T-cell (primary cell): ENCODE measurements around the gene PSMA8. TPM values are rescaled to one million over a fixed set of nuclear protein-coding genes. Genes with fewer than 3 reads are reported as not detected.

Source experiments
- ATAC-seq, 4 experiments: fragments of 200-7000 bp in 3 of 4; fragments of 150-1000 bp in 1 of 4; cut with Tn5 transposase; replicated peaks in 1 of 4; 1 replicate in 3 of 4; 2 replicates in 1 of 4; pipeline ENCODE4 v1.10.0; 2021; ENCODE audit warnings: moderate library complexity in 3 of 4, mild to moderate bottlenecking in 2 of 4, moderate number of reproducible peaks in 1 of 4
- CTCF ChIA-PET, 2 donors: fragments of 300-600 bp; sonication (Branson Sonifier 250); formaldehyde crosslinking; loops; one replicate each; lab custom pipeline; 2022; ENCODE audit warnings: antibody characterized with exemption in 2 of 2; lab: Charles Lee
- POLR2A ChIA-PET, 2 donors: fragments of 300-600 bp; sonication (Branson Sonifier 250); formaldehyde crosslinking; loops; one replicate each; lab custom pipeline; 2022; ENCODE audit warnings: antibody characterized with exemption in 2 of 2; lab: Charles Lee
- DNase-seq, 35 experiments: peaks; one replicate each; pipeline versions ENCODE4 v3.0.0 to v3.0.0-alpha.2; 2013 to 2023
- H3K27ac ChIP-seq: one replicate; pipeline ENCODE4 v1.5.1; 2013; ENCODE audit warnings: low read length
- H3K27me3 ChIP-seq, 2 experiments: replicated peaks in 1 of 2; 1 replicate in 1 of 2; 2 replicates in 1 of 2; pipeline versions ENCODE4 v1.6.1 to v1.7.0; 2013; ENCODE audit warnings: low read length in 1 of 2, mixed read lengths in 1 of 2; ENCODE audit not compliant: control insufficient read depth in 2 of 2, insufficient read depth in 2 of 2; ENCODE audit errors: extremely low read depth in 1 of 2
- H3K36me3 ChIP-seq, 2 donors: 1 replicate in 1 of 2; 2 replicates in 1 of 2; pipeline versions ENCODE4 v1.6.1 to v1.7.0; 2013; ENCODE audit warnings: low read length in 1 of 2; ENCODE audit not compliant: control insufficient read depth in 2 of 2, insufficient read depth in 1 of 2; ENCODE audit errors: extremely low read depth in 1 of 2
- H3K4me1 ChIP-seq, 2 experiments: 1 replicate in 1 of 2; 2 replicates in 1 of 2; pipeline versions ENCODE4 v1.6.1 to v1.7.0; 2013; ENCODE audit warnings: low read length in 2 of 2, mixed read lengths in 1 of 2; ENCODE audit not compliant: insufficient read depth in 2 of 2, control insufficient read depth in 1 of 2; ENCODE audit errors: extremely low read depth in 1 of 2
- H3K4me3 ChIP-seq, 2 donors: 1 replicate in 1 of 2; 2 replicates in 1 of 2; pipeline versions ENCODE4 v1.5.1 to v1.7.0; 2013; ENCODE audit warnings: mild to moderate bottlenecking in 2 of 2, low read length in 1 of 2, moderate library complexity in 1 of 2; ENCODE audit not compliant: control insufficient read depth in 1 of 2; ENCODE audit errors: extremely low read depth in 1 of 2
- H3K9me3 ChIP-seq: 2 replicates; pipeline ENCODE4 v1.7.0; 2013
- H3K27ac Mint-ChIP-seq, 2 donors: one replicate each; pipeline ENCODE4 v1.8.0; 2020 to 2021; ENCODE audit warnings: mild to moderate bottlenecking in 2 of 2, mixed read lengths in 2 of 2
- H3K27me3 Mint-ChIP-seq, 2 donors: one replicate each; pipeline ENCODE4 v1.8.0; 2021 to 2022; ENCODE audit warnings: mixed read lengths in 2 of 2
- H3K36me3 Mint-ChIP-seq: one replicate; pipeline ENCODE4 v1.8.0; 2021; ENCODE audit warnings: mixed read lengths
- H3K4me1 Mint-ChIP-seq, 3 donors: one replicate each; pipeline ENCODE4 v1.8.0; 2020 to 2022; ENCODE audit warnings: mixed read lengths in 3 of 3, mild to moderate bottlenecking in 1 of 3
- H3K4me3 Mint-ChIP-seq, 3 donors: one replicate each; pipeline ENCODE4 v1.8.0; 2020 to 2022; ENCODE audit warnings: mild to moderate bottlenecking in 3 of 3, mixed read lengths in 3 of 3, moderate library complexity in 3 of 3
- H3K9me3 Mint-ChIP-seq, 3 donors: one replicate each; pipeline ENCODE4 v1.8.0; 2020 to 2022; ENCODE audit warnings: mixed read lengths in 3 of 3
- WGBS: methylation state at CpG from one replicate; pipeline ENCODE4 v1.1.5; 2013; ENCODE audit warnings: missing lambda C conversion rate; ENCODE audit not compliant: insufficient coverage; 5-methylcytosine and 5-hydroxymethylcytosine counted together
- total RNA-seq, 35 experiments: library from RNA in 6 of 35; stranded (reverse) in 6 of 35; fragments of 120-200 nt in 1 of 35; gene quantifications; one replicate each; pipeline versions ENCODE4 v1.2.1 to v1.2.4 and lab custom pipeline; 2013 to 2026

The PSMA8 gene
- total RNA-seq, 5 donors from 2014 or later (not counting 1 experiment from before 2014, with no cell fraction given) = 0.23 to 0.83 (median 0.35) TPM

DNA sequence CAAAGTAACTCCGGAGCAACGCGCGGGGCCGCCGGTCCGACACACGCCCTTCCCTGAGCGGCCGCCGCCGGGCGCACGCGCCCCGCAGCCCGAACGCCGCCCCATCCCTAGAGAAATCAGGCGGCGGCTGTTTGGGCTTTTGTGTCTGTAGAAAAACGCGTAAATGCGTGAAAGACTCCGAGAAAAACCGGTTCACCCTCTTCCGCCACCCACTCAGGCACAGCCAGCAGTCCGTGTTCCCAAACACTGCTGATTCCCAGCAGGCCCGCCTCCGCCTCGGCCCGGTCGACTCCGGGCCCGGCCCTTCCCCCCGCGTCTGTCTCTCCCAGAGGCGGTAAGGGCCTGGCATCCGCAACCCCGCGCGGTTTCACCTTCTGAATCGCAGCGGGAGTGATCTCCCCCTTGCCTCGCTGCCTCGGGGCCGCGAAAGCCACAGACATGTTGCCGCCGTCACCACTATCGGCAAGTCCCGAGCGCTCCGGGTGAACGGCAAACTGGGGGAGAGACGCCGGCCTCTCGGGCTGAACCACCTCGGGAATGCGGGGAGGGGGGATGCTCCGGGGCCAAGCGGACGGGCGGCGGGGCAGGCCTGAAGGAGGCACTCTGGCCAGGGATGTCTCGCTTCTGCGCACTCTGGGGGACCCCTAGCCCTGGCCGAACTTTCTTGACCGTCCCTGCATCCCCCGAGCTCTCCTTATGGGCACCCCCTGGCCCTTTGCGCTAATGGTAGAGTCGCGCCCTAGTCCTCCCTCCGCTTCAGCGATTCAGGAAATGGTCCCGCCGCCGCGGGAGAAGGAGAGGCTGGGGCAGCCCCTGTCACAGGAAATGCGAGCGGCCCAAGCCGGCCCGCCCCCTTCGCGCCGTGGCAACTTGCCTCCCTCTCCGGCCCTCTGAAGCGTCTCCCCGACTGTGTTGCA is 43.3 kb upstream of the PSMA8 start, which contains the start of gene SS18:
Gene SS18, minus strand, starts transcription at position 484 of the 917 bp plus-strand sequence. Its CDS starts 44 bp downstream, at position 440.
- DNase-seq (peak; percentile 78 to 95 (median 85)), ATAC-seq (peak; percentile 84 to 92 (median 87))
- Mint-ChIP-seq H3K9me3 (no peaks in the 10 kb centered on the region), H3K4me3 (peak within 1 kb of the TSS; percentile 91 to 96 (median 94)), H3K4me1 (peaks cover 39 to 42% (median 40%) of the 10 kb centered on the region in 3 donors), H3K27ac (peak within 1 kb of the TSS; percentile 95 to 96), H3K27me3 (no peaks in the 10 kb centered on the region), H3K36me3 (peaks cover 7% of the 10 kb centered on the region)
- Histone ChIP-seq H3K27ac (peak within 1 kb of the TSS; percentile 94), H3K4me1 (peaks cover 14 to 18% of the 10 kb centered on the region in 2 experiments), H3K9me3 (no peaks in the 10 kb centered on the region), H3K36me3 (peaks cover 0 to 7% of the 10 kb centered on the region in 2 donors), H3K4me3 (peak within 1 kb of the TSS; percentile 94 to 97), H3K27me3 (no peaks in the 10 kb centered on the region)
- WGBS = under 1% methylated on average over 79 of the region's 89 CpGs
- POLR2A ChIA-PET = no interaction called here
- CTCF ChIA-PET = no interaction called here

- no peaks in the 10 kb centered on the region for H3K36me3 ChIP-seq
- no peaks in the 10 kb centered on the region for H3K9me3 ChIP-seq
- CTCF ChIA-PET = no interaction called here
- WGBS = 5% methylated on average over 22 of the region's 29 CpGs
- H3K27me3 ChIP-seq = no peaks in the 10 kb centered on the region
- peak in 2 of 35 experiments; percentile 12 to 37 for DNase-seq
- peaks cover 7% of the 10 kb centered on the region for H3K36me3 Mint-ChIP-seq
- no peaks in the 10 kb centered on the region for H3K9me3 Mint-ChIP-seq
- peak overlapping the region; percentile 94 to 97 for H3K4me3 ChIP-seq
- H3K4me1 ChIP-seq = peaks cover 14 to 18% of the 10 kb centered on the region in 2 experiments
- H3K4me3 Mint-ChIP-seq = peak overlapping the region; percentile 91 to 96 (median 94)
- peak overlapping the region; percentile 95 to 96 for H3K27ac Mint-ChIP-seq
- peak overlapping the region; percentile 94 for H3K27ac ChIP-seq
- H3K4me1 Mint-ChIP-seq = peaks cover 36 to 40% (median 37%) of the 10 kb centered on the region in 3 donors
- POLR2A ChIA-PET = no interaction called here
- H3K27me3 Mint-ChIP-seq = no peaks in the 10 kb centered on the region
- ATAC-seq = peak; percentile 38 to 50 (median 46)
Measured at GRCh38 chr18:26091047-26091630, 42.5 kb upstream of the PSMA8 start.

- no CpG with 5 or more reads among the region's 1 CpG for WGBS
- no peak overlapping the region for H3K4me3 Mint-ChIP-seq
- no peaks in the 10 kb centered on the region for H3K27me3 Mint-ChIP-seq
- Histone ChIP-seq H3K27me3 (no peaks in the 10 kb centered on the region), H3K27ac (no peak overlapping the region), H3K36me3 (no peaks in the 10 kb centered on the region), H3K4me1 (no peaks in the 10 kb centered on the region), H3K9me3 (no peaks in the 10 kb centered on the region), H3K4me3 (no peak overlapping the region)
- POLR2A ChIA-PET = no interaction called here
- DNase-seq (no peak), ATAC-seq (no peak)
- H3K36me3 Mint-ChIP-seq = peaks cover 3% of the 10 kb centered on the region
- CTCF ChIA-PET = no interaction called here
- no peak overlapping the region for H3K27ac Mint-ChIP-seq
- H3K4me1 Mint-ChIP-seq = no peaks in the 10 kb centered on the region
- H3K9me3 Mint-ChIP-seq = peaks cover 0 to 3% (median 2%) of the 10 kb centered on the region in 3 donors
Measured at GRCh38 chr18:26096852-26097251, 36.8 kb upstream of the PSMA8 start.

DNA sequence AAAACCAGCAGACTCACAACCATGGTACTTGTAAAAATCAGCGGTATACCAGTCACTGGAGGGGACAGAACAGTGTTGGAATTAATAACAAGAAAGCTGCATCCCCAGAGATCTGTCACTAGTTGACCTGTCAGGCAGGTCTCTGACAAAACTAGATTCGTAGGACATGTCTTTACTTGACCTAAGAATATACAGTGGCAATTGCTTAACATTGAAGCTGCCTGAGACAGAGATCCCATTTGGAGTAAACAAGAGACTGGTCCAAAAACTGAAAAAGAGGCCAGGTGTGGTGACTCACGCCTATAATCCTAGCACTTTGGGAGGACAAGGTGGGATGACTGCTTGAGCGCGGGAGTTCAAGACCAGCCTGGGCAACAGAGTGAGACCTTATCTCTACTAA is 36.1 kb upstream of the PSMA8 start:
- no peak overlapping the region for H3K4me3 ChIP-seq
- no peaks in the 10 kb centered on the region for H3K9me3 ChIP-seq
- ATAC-seq (no peak), DNase-seq (no peak)
- H3K27me3 ChIP-seq = no peaks in the 10 kb centered on the region
- ChIA-PET POLR2A (no interaction called here), CTCF (no interaction called here)
- Mint-ChIP-seq H3K4me1 (no peaks in the 10 kb centered on the region), H3K9me3 (peaks cover 0 to 3% (median 2%) of the 10 kb centered on the region in 3 donors), H3K27me3 (no peaks in the 10 kb centered on the region), H3K27ac (no peak overlapping the region), H3K4me3 (no peak overlapping the region), H3K36me3 (peaks cover 3% of the 10 kb centered on the region)
- no peak overlapping the region for H3K27ac ChIP-seq
- H3K36me3 ChIP-seq = no peaks in the 10 kb centered on the region
- 82% methylated on average over 3 of the region's 5 CpGs for WGBS
- no peaks in the 10 kb centered on the region for H3K4me1 ChIP-seq

DNA sequence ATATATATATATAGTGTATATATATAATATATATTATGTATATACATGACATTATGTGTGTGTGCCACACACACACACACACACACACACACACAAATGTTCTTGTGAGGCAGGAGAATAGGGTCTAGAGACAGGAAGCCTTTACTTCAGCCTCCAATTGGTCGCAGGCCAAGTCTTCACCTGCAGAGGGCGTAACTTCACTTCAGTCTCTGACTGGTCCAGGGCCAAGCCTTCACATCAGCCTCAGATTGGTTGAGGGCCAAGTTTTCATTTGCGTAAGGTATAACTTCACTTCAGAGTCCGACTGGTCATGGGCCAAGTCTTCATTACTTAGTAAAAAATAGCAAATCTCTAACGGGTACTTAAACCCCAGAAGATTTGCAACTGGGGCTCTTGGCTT is 30.1 kb upstream of the PSMA8 start:
- Mint-ChIP-seq H3K27ac (no peak overlapping the region), H3K36me3 (no peaks in the 10 kb centered on the region), H3K4me3 (no peak overlapping the region), H3K9me3 (peaks cover 0 to under 1% (median 0%) of the 10 kb centered on the region in 3 donors), H3K27me3 (no peaks in the 10 kb centered on the region), H3K4me1 (no peaks in the 10 kb centered on the region)
- ChIA-PET CTCF (interaction anchor here in 1 of 2 donors (1.2 kb wide), 1 partner anchor 148 kb away, joined by 3 read pairs; no protein-coding TSS in a partner anchor), POLR2A (no interaction called here)
- H3K4me1 ChIP-seq = no peaks in the 10 kb centered on the region
- WGBS = 85% methylated on average over 4 of the region's 5 CpGs
- no peaks in the 10 kb centered on the region for H3K9me3 ChIP-seq
- H3K27ac ChIP-seq = no peak overlapping the region
- H3K27me3 ChIP-seq = no peaks in the 10 kb centered on the region
- DNase-seq (peak in 25 of 35 experiments; percentile 2 to 60 (median 26)), ATAC-seq (peak in 1 of 4 experiments; percentile 72)
- H3K4me3 ChIP-seq = no peak overlapping the region
- no peaks in the 10 kb centered on the region for H3K36me3 ChIP-seq

- ChIA-PET CTCF (interaction anchor here in 1 of 2 donors (0.7 kb wide), 1 partner anchor 1878 kb away, joined by 4 read pairs; no protein-coding TSS in a partner anchor), POLR2A (no interaction called here)
- Mint-ChIP-seq H3K27me3 (no peaks in the 10 kb centered on the region), H3K27ac (no peak overlapping the region), H3K9me3 (peaks cover 0 to 3% (median 0%) of the 10 kb centered on the region in 3 donors), H3K4me3 (no peak overlapping the region), H3K36me3 (no peaks in the 10 kb centered on the region), H3K4me1 (no peaks in the 10 kb centered on the region)
- DNase-seq = no peak
- H3K36me3 ChIP-seq = no peaks in the 10 kb centered on the region
- H3K27me3 ChIP-seq = no peaks in the 10 kb centered on the region
- no peaks in the 10 kb centered on the region for H3K4me1 ChIP-seq
- no peak overlapping the region for H3K27ac ChIP-seq
- no CpG with 5 or more reads among the region's 1 CpG for WGBS
- no peak for ATAC-seq
- no peaks in the 10 kb centered on the region for H3K9me3 ChIP-seq
- H3K4me3 ChIP-seq = no peak overlapping the region
Measured at GRCh38 chr18:26104035-26104434, 29.6 kb upstream of the PSMA8 start.
